ENCODE measurements around the gene TFG. TPM values are rescaled to one million over a fixed set of nuclear protein-coding genes. Genes with fewer than 3 reads are reported as not detected.

Gene TFG
- total RNA-seq, 2 donors from 2014 or later, result 86.5 to 93.9 TPM

DNA sequence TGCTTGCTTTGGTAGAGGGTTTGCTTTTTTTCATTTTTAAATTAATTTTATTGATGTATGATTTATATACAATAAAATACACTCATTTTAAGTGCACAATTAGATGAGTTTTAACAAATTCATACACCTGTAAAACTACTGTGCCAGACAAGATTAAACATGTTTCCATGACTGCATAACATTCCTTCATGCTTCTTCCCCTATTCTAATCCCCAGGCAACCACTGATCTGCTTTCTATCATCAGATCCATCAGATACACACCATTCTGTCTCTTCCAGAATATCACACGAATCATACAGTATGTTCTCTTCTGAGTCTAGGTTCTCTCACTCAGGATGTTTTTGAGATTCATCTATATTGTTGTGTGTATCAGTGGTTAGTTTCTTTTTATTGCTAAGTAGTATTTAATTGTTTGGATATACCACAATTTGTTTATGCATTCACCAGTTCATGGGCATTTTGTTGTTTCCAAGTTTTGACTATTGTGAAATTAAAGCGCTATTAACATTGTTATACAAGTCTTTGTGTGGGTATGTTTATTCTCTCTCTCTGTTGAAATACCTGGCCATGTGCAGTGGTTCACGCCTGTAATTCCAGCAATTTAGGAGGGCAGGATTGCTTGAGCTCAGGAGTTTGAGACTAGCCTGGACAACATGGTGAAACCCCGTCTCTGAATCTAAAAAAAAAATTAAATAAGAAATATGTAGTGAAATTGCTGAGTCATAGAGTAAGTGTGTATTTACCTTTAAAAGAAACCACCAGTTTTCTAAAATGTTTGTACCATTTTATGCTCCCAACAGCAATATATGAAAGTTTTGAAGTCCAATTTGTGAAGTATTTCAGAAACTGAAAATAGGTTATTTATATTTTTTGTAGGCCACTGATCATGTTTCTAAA, 7.0 kb upstream of the TFG start:
- intact Hi-C loops (cut with DNase I), result no loop called here
- DNase-seq (no peak), ATAC-seq (no peak)

DNA sequence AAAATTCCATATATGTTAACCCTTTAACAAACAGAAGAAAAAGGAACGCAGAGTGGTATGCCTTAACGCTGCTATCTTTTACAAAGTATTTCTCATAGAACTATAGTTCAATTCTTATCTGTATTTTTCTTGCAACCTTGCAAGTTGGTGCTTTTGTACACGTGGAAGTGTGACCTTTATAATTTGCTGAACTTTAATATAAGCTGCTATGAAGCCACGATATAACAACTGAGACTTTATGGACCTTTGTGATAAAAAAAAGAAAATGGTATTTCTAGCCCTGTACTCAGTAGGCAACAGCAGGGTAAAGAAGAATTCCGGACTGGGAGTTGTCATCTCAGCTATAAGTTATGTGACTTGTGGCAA, 6.3 kb upstream of the TFG start:
- ATAC-seq, result no peak

DNA sequence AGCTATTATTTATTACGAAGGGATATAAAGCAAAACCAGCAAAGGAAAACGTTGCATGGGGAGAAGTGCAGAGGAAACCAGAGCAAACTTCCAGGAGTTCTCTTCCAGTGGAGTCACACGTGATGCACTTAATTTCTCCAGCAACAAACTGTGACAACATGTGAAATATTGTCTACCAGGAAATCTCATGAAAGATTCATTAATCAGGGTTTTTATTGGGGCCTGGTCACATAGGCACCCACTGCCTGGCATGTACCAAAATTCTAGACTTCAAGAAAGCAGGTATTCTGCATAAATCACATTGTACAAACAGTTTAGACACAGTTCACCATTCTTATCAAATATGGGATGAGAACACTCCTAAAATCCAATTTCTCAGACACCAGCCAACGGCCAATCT, 5.4 kb upstream of the TFG start:
- DNase-seq (no peak), ATAC-seq (no peak)
- intact Hi-C loops (cut with DNase I), result no loop called here

More for the DNA sequence above, 6.3 kb upstream of the TFG start:
- no peak for DNase-seq
- intact Hi-C loops (cut with DNase I), result no loop called here

DNA sequence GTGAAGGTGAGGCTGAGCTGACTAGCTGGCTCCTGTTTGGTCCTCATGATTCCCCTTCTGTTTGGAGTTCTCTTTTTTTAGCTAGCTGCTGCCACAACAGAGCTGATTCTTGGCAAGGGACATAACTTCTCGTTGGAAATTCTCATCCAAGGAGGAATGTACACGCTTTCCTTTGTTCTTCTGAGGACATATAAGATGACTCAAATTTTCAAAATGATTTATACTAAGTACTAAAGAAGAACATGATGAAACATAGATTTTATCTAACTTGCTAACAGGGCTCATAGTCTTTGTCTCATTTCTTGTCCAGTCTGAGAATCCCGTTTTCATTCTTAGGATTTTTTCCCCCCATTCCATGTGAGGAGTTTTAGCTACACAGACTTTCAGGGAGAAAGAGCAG, 2.9 kb upstream of the TFG start:
- intact Hi-C loops (cut with DNase I), result no loop called here
- DNase-seq (no peak), ATAC-seq (no peak)

DNA sequence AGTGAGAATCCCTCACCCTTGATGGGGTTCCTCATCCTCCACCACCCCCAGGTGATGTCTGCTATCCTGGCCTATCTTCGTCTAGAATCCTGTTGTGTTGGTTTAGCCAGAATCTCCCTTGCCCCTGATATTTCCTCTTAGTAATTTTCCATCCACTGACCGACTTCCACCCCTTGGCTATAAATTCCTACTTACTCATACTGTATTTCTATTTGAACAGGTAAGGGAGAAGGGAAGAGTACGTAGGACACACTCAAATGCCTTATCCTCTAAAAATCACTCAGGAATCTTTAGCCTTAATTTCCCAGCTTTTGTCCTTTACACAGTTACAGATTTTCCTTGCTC, 678 bp upstream of the TFG start:
- no peak for DNase-seq
- intact Hi-C loops (cut with DNase I), result no loop called here
- no peak for ATAC-seq

DNA sequence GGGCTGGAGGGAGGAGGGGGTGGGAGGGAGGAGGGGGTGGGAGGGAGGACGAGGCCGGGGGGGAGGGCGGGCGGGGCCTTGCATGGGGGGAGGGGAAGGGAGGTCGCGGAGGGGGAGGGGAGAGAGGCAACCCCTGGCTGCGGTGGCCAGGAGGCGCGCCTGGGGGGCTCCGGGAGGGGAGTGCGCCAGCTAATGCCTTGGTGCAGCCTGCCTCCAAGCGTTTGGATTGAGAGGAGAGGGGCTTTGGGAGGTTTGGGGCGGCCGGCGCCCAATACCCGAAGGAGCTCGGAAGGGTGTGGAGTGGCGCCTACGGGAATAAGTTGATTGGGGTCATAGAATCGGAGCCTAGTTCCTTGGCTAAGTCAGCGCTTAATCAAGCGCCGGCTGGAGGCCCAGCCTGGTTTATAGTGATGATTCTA, 557 bp downstream of the TFG start:
- intact Hi-C loops (cut with DNase I), result loop anchor here in 1 of 2 donors (5.0 kb wide), 1 partner anchor 42 kb away; no protein-coding TSS in a partner anchor
- ATAC-seq (peak; percentile 17 to 42), DNase-seq (peak; percentile 39)

DNA sequence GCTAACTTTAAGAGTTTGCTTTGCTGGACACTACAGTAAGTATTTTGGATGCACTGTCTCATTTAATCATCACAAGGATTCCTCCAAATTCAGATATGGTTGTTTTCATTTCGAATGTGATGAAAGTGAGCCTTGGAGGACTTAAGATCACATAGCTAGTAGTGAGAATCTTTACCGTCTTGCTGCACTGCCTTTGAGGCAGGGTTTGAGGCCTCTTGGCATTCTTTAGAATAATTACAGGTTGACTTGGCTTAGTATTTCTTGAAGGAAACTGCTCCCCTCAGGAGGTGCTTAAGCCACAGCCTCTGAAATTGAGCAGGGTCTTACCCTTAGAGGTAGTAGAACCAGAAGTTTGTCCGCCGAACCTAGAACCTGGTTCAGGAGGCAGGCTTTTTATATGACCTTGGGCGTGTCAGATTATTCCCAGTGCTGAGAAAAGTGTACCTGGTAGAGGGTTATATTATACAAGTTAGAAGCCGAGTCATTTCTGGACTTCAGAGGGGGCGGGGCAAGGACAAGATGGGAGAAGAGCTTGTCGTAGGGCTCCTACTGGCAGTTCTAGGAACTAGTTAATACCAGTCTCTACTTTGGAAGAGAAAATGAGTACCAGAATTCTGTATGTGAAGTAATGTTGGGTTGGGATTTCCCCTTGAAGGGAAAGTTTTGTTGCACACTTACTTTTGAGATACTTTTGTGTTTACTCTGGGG, 1.1 kb downstream of the TFG start:
- ATAC-seq (peak in 1 of 2 donors; percentile 8), DNase-seq (peak; percentile 37)
- intact Hi-C loops (cut with DNase I), result loop anchor here in 1 of 2 donors (5.0 kb wide), 1 partner anchor 42 kb away; no protein-coding TSS in a partner anchor

DNA sequence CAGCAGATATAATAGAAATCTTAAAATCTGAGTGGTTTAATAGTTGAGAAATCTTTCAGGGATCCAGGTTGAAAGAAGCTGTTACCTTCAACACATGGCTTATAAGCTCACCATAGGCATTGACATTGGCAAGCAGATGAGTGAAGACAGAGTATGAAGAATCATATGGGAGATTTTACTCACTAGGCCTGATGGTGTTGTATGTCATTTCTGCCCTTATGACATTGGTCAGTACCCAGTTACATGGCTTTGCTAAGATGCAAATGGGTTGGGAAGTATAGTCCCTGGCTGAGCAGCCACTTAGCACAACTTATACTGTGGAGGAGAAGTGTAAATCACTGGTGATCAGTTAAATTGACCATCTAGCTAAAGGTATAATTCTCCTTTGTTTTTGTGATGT, 5.9 kb downstream of the TFG start:
- intact Hi-C loops (cut with DNase I), result no loop called here
- ATAC-seq (no peak), DNase-seq (no peak)

DNA sequence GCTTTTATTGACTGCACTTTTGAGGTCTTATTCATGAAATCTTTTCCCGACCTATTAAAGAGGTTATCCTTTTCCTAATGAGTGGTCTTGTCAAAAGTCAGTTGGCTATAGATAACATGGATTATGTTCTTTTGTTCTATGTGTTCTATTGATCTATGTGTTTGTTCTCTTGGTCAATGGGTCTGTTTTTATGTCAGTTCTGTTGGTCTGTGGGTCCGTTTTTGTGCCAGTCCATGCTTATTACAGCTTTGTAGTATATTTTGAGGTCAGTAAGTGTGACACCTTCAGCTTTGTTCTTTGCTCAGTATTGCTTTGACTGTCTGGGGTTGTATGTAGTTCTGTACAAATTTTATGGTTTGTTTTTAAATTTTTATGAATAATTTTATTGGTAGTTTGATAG, 7.8 kb downstream of the TFG start:
- intact Hi-C loops (cut with DNase I), result no loop called here
- ATAC-seq, result no peak
- DNase-seq, result no peak

DNA sequence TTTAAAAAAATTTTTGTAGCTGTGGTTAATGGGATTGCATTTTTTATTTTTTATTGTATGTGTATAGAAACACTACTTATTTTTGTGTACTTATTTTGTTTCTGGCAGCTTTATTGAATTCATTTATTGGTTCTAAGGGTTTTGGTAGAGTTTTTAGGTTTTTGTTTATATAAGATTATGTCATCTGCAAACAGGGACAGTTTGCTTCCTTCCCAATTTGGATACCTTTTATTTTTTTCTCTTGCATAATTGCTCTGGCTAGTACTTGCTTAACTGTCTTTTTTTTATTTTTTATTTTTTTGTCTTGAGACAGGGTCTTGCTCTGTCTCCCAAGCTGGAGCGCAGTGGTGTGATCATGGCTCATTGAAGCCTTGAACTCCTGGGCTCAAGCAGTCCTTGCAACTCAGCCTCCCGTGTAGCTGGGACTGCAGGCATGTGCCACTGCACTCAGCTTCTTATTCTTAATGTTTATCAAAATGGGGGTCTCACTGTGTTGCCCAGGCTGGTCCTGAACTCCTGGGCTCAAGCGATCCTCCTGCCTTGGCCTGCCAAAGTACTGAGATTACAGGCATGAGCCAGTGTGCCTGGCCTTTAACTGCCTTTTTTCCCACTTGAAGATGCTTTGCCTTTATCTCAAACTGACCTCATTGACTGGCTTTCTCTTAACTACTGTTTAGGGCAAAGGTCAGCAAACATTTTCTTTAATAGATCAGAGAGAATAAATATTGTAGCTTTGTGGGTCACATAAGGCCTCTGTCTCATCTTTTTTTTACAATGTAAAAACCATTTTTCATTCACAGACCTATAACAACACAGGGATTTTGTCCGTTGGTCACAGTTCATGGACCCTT, 8.6 kb downstream of the TFG start:
- DNase-seq, result no peak
- intact Hi-C loops (cut with DNase I), result no loop called here
- no peak for ATAC-seq

DNA sequence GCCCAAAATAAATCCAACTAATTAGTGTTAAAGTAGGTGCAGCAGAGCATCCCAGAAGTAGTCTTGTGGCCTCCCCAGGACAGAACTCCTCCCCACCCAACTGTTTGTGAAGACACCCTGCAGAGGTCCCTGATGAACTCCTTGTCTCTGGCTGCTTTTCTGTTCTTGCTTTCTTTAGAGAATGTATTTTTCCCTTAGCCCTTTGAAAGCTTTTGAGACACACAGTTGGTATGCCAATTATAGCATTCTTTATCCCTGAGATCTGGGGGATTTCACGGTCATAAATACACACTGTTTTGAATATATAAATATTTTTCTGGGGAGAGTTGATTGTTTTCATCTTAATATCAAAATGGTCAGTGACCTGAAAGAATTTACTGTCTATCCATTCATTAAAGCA, 9.8 kb downstream of the TFG start:
- DNase-seq, result no peak
- ATAC-seq, result no peak
- intact Hi-C loops (cut with DNase I), result no loop called here

DNA sequence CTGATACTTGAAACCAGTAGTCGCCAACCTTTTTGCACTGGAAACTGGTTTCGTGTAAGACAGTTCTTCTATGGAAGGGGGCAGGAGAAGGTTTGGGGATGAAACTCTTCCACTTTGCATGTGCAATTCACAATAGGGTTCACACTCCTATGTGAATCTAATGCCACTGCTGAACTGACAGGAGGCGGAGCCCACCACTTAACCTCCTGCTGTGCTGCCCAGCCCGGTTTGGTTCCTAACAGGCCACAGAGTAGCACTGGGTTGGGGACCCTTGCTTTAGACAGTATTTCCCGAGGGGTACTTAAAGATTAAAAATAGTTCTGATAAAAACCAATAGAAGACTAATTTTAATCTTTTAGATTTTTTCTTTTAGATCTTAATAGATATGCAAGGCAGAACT, 11.1 kb downstream of the TFG start:
- intact Hi-C loops (cut with DNase I), result no loop called here
- no peak for DNase-seq
- no peak for ATAC-seq

DNA sequence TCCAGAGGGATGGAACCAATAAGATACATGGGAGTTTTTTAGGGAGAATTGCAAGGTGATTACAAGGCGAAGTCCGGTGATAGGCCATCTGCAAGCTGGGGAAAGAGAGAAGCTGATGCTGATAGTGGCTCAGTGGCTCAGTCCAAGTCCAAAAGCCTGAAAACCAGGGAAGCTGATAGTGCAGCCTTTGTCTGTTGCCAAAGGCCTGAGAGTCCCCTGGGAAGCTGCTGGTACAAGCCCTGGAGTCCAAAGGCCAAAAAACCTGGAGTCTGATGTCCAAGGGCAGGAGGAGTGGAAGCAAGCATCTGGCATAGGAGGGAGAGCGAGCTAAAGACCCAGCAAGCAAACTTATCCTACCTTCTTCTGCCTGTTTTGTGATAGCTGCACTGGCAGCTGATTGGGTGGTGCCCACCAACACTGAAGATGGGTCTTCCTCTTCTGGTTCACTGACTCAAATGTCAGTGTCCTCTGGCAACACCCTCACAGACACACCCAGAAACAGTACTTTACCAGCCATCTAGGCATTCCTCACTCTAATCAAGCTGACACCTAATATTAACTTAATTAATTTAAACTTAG, 16.7 kb downstream of the TFG start:
- ATAC-seq (no peak), DNase-seq (no peak)
- intact Hi-C loops (cut with DNase I), result no loop called here

DNA sequence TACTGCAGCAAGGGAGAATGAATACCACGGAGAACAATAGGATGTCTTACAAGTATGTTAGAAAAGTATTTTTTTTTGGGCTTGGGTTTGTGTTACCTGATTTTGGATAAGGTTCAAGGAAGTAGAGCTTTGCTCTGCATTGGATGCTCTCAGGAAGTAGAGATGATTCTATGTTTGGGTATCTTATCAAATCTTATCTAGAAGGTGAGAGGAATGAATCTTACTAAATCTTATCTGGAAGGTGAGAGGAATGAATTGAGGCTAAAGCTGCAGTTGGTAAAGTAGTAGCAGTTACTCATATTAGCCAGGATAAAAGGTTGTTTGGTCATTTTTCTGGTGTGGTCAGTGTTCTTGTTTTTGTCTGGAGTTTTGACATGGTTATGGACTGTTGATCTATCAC, 17.4 kb downstream of the TFG start:
- ATAC-seq, result no peak
- intact Hi-C loops (cut with DNase I), result no loop called here
- DNase-seq, result no peak

DNA sequence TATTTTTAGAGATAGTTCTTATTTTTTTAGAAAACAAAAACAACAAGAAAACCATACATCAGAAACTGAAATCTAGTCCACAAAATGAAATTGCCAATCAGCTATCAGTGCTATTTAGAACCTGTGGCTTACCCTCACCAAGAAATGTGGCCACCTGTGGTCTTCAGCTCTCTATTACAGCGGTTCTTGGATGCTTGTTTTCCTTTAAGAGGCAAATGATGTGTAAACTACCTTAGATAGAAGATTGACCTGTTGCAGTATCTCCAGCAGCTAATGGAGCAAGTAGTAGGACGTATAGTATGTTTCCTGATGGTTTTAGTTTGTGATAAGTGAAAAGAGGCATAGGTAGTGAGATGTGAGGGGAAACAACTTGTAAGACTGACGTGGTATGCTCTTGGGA, 21.2 kb downstream of the TFG start:
- no peak for DNase-seq
- no peak for ATAC-seq
- intact Hi-C loops (cut with DNase I), result no loop called here

DNA sequence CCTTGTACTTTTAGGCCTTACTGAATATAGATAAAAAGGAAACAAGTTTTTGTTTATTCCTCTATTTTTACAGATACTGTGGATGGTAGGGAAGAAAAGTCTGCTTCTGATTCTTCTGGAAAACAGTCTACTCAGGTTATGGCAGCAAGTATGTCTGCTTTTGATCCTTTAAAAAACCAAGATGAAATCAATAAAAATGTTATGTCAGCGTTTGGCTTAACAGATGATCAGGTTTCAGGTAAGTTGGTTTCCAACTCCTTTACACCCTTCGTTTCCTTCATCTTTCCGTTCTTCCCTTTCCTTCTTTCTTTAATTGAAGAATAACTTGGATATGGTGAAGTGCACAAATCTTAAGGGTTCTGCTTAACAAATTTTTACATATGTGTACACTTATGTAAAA, 23.1 kb downstream of the TFG start:
- intact Hi-C loops (cut with DNase I), result no loop called here
- DNase-seq, result no peak
- ATAC-seq, result no peak

DNA sequence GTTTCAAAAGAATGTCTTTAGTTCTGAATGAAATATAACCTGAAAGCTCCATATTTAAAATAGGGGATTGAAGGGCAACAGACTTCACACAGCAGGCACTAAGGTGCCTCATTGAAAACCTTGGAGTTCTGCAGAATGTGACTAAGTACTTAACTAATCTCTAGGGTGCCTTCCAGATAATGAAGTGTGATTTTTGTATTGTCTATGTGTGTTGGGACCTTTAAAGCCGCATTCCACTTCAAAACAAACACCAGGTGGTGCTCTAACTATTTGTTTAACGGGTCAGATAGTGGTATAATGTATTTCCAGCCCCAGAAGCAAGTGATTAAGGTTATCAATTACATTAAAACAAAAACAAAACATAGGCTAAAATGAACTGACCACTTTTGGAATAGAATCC, 28.0 kb downstream of the TFG start:
- intact Hi-C loops (cut with DNase I), result no loop called here
- no peak for DNase-seq
- peak in 1 of 2 donors; percentile 43 for ATAC-seq

DNA sequence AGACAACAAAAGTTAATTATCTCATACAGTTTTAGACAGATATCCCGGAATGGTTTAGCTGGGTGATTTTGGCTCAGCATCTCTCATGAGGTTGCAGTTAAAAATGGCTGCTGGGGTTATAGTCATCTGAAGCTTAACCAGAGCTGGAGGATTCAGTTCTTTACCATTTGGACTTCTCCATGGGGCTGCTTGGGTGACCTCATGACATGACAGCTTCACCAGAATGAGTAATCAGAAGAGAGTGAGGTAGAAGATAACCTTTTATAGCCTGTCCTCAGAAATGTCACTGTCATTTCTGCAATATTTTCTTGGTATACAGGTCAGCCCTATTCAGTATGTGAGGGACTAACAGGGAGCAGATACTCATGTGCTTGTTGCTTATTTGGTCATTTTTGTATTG, 30.9 kb downstream of the TFG start:
- ATAC-seq (peak in 1 of 2 donors; percentile 29), DNase-seq (no peak)
- intact Hi-C loops (cut with DNase I), result no loop called here

DNA sequence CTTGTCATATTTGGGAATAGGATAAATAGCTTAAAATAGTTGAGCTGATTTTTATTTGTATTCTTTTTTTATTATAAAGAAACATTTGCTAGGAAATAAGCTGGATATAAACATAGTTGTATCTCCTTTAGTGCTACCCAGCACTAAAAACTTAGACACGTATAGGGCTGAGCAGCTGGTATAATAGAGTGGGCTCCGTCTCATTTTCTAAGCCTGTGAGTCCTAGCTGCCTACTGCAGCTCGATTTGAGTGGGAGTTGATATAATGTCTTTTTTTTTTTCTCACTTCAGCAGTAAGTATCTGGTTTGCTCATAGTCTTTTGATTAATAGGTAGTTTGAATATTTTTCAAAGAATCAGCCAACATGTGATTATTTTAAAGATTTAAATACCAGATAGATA, 34.2 kb downstream of the TFG start:
- DNase-seq (no peak), ATAC-seq (no peak)
- intact Hi-C loops (cut with DNase I), result no loop called here

DNA sequence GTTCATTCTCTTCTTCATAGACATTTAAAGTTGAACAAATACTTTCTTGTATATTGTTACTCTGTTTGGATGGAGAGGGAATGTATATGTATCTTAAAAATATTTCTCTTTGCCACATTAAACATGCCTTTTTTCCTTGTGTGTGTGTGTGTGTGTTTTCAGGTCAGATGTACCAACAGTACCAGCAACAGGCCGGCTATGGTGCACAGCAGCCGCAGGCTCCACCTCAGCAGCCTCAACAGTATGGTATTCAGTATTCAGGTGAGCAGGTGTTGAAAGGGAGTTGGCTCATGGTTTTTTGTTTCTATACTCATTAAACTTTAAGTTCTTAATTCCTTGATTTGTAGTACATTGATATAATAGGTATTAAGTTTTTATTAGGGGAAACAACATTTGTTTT, 35.4 kb downstream of the TFG start:
- DNase-seq, result no peak
- ATAC-seq, result no peak
- intact Hi-C loops (cut with DNase I), result no loop called here
